HEK293 (cell line): ENCODE data around the gene SUOX.

Source experiments
- CTCF ChIA-PET: fragments of 350-600 bp; formaldehyde crosslinking; extraction: SDS; loops from one replicate; lab custom pipeline; 2021; ENCODE audit warnings: antibody characterized with exemption; lab: Yijun Ruan, JAX
- POLR2A ChIA-PET: fragments of 300-600 bp; formaldehyde crosslinking; extraction: SDS; loops from one replicate; lab custom pipeline; 2020; ENCODE audit warnings: antibody characterized with exemption, inconsistent platforms; lab: Yijun Ruan, JAX
- H3K27ac ChIP-seq: fragments of 200-500 bp; sonication (Bioruptor generic); 2 replicates; pipeline ENCODE4 v1.5.1; 2014; ENCODE audit warnings: low read depth, low read length, control low read depth, inconsistent platforms; ENCODE audit errors: extremely low read depth
- H3K36me3 ChIP-seq, 2 experiments: fragments of 200-500 bp in 1 of 2; sonication (Bioruptor generic) in 1 of 2; 1 replicate in 1 of 2; 2 replicates in 1 of 2; pipeline ENCODE4 v1.5.1; 2014 to 2017; ENCODE audit warnings: inconsistent platforms in 2 of 2, low read length in 2 of 2; ENCODE audit not compliant: control insufficient read depth in 2 of 2, insufficient read depth in 1 of 2
- H3K4me1 ChIP-seq: fragments of 200-500 bp; sonication (Bioruptor generic); 2 replicates; pipeline ENCODE4 v1.5.1; 2014; ENCODE audit warnings: mild to moderate bottlenecking, low read length, inconsistent platforms; ENCODE audit not compliant: control insufficient read depth, insufficient read depth
- H3K4me3 ChIP-seq: 2 replicates; pipeline ENCODE4 v1.5.1; 2011; ENCODE audit warnings: low read depth, mild to moderate bottlenecking, control low read depth, low read length, moderate library complexity
- H3K9me3 ChIP-seq: fragments of 200-500 bp; sonication (Bioruptor generic); 2 replicates; pipeline ENCODE4 v1.5.1; 2014; ENCODE audit warnings: low read depth, low read length, inconsistent platforms; ENCODE audit not compliant: control insufficient read depth, insufficient read depth
- GLIS2 ChIP-seq: fragments of 450-650 bp; formaldehyde crosslinking; IDR thresholded peaks from 2 replicates; pipeline ENCODE4 v1.5.1; 2016; ENCODE audit warnings: missing biosample characterization, missing genetic modification characterization
- HOXD13 ChIP-seq: sonication (generic); formaldehyde crosslinking; IDR thresholded peaks from 2 replicates; pipeline ENCODE4 v1.8.0; 2022; ENCODE audit warnings: missing genetic modification reagents, borderline replicate concordance
- KLF7 ChIP-seq: fragments of 450-650 bp; formaldehyde crosslinking; IDR thresholded peaks from 2 replicates; pipeline ENCODE4 v1.5.1; 2016; ENCODE audit warnings: missing biosample characterization, missing genetic modification characterization, borderline replicate concordance
- SCRT2 ChIP-seq: fragments of 450-650 bp; formaldehyde crosslinking; IDR thresholded peaks from 2 replicates; pipeline ENCODE4 v1.5.1; 2016; ENCODE audit warnings: missing biosample characterization, missing genetic modification characterization
- YY2 ChIP-seq: fragments of 450-650 bp; formaldehyde crosslinking; IDR thresholded peaks from 2 replicates; pipeline ENCODE4 v1.5.1; 2016; ENCODE audit warnings: missing biosample characterization, missing genetic modification characterization
- ZBTB20 ChIP-seq: fragments of 450-650 bp; formaldehyde crosslinking; IDR thresholded peaks from 2 replicates; pipeline ENCODE4 v1.5.1; 2016; ENCODE audit warnings: missing biosample characterization, missing genetic modification characterization
- ZBTB48 ChIP-seq: fragments of 450-650 bp; formaldehyde crosslinking; IDR thresholded peaks from 2 replicates; pipeline ENCODE4 v1.5.1; 2016; ENCODE audit warnings: missing biosample characterization, missing genetic modification characterization
- ZNF132 ChIP-seq: fragments of 450-650 bp; formaldehyde crosslinking; IDR thresholded peaks from 2 replicates; pipeline ENCODE4 v1.5.1; 2017; ENCODE audit warnings: missing biosample characterization, missing genetic modification characterization, borderline replicate concordance
- ZNF211 ChIP-seq: fragments of 450-650 bp; formaldehyde crosslinking; IDR thresholded peaks from 2 replicates; pipeline ENCODE4 v1.5.1; 2016; ENCODE audit warnings: low read depth, missing biosample characterization, missing genetic modification characterization
- ZNF239 ChIP-seq: fragments of 450-650 bp; formaldehyde crosslinking; IDR thresholded peaks from 2 replicates; pipeline ENCODE4 v1.5.1; 2016; ENCODE audit warnings: missing biosample characterization, missing genetic modification characterization
- ZNF248 ChIP-seq: fragments of 450-650 bp; formaldehyde crosslinking; IDR thresholded peaks from 2 replicates; pipeline ENCODE4 v1.5.1; 2017; ENCODE audit warnings: missing biosample characterization, missing genetic modification characterization
- ZNF302 ChIP-seq: fragments of 450-650 bp; formaldehyde crosslinking; IDR thresholded peaks from 2 replicates; pipeline ENCODE4 v1.5.1; 2016; ENCODE audit warnings: missing biosample characterization, missing genetic modification characterization, low read depth
- ZNF654 ChIP-seq: fragments of 450-650 bp; formaldehyde crosslinking; IDR thresholded peaks from 2 replicates; pipeline ENCODE4 v1.5.1; 2016; ENCODE audit warnings: low read depth, missing biosample characterization, missing genetic modification characterization
- ZNF677 ChIP-seq: fragments of 450-650 bp; IDR thresholded peaks from 2 replicates; pipeline ENCODE4 v1.5.0; 2018; ENCODE audit warnings: missing biosample characterization, mild to moderate bottlenecking, missing genetic modification characterization, moderate library complexity
- ZNF792 ChIP-seq: fragments of 450-650 bp; formaldehyde crosslinking; IDR thresholded peaks from 2 replicates; pipeline ENCODE4 v1.5.1; 2016; ENCODE audit warnings: missing biosample characterization, missing genetic modification characterization
- ZXDB ChIP-seq: fragments of 450-650 bp; formaldehyde crosslinking; IDR thresholded peaks from 2 replicates; pipeline ENCODE4 v1.5.1; 2016; ENCODE audit warnings: missing biosample characterization, missing genetic modification characterization
- TF ChIP-seq, protein P1 (sequence below): fragments of 450-650 bp; formaldehyde crosslinking; IDR thresholded peaks from 2 replicates; pipeline ENCODE4 v1.5.1; 2016; ENCODE audit warnings: missing biosample characterization, missing genetic modification characterization
- TF ChIP-seq, protein P2 (sequence below): fragments of 450-650 bp; formaldehyde crosslinking; conservative IDR thresholded peaks from 2 replicates; pipeline ENCODE4 v1.5.1; 2016; ENCODE audit warnings: low read depth, missing biosample characterization, missing genetic modification characterization
- TF ChIP-seq, protein P3 (sequence below): fragments of 450-650 bp; formaldehyde crosslinking; IDR thresholded peaks from 2 replicates; pipeline ENCODE4 v1.5.1; 2016; ENCODE audit warnings: missing biosample characterization, missing genetic modification characterization
- TF ChIP-seq, protein P4 (sequence below): fragments of 450-650 bp; formaldehyde crosslinking; IDR thresholded peaks from 2 replicates; pipeline ENCODE4 v1.5.1; 2016; ENCODE audit warnings: missing biosample characterization, missing genetic modification characterization, borderline replicate concordance
- TF ChIP-seq, protein P5 (sequence below): fragments of 450-650 bp; formaldehyde crosslinking; IDR thresholded peaks from 2 replicates; pipeline ENCODE4 v1.5.1; 2016; ENCODE audit warnings: missing biosample characterization, missing genetic modification characterization

Gene SUOX

DNA sequence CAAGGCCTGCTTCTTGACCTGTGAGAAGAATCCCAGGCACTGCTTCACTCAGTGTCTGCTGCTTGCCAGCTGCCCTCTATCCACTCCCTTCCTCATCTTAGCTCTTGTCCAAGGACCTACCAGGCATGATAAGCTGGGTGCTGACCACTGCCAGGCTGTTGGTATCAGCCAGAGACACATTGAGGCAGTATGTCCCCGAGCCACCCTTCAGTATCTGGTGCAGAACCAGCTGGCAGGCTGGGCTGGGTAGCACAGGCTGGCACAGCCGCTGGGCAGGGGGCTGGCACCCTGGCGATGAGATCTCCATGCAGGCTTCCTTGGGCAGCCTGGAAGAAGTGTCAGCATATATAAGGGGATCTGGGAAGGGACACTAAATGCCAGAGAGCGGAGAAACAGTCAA, 41.7 kb upstream of the SUOX start (continued):
- TF ChIP-seq, protein P1, sequence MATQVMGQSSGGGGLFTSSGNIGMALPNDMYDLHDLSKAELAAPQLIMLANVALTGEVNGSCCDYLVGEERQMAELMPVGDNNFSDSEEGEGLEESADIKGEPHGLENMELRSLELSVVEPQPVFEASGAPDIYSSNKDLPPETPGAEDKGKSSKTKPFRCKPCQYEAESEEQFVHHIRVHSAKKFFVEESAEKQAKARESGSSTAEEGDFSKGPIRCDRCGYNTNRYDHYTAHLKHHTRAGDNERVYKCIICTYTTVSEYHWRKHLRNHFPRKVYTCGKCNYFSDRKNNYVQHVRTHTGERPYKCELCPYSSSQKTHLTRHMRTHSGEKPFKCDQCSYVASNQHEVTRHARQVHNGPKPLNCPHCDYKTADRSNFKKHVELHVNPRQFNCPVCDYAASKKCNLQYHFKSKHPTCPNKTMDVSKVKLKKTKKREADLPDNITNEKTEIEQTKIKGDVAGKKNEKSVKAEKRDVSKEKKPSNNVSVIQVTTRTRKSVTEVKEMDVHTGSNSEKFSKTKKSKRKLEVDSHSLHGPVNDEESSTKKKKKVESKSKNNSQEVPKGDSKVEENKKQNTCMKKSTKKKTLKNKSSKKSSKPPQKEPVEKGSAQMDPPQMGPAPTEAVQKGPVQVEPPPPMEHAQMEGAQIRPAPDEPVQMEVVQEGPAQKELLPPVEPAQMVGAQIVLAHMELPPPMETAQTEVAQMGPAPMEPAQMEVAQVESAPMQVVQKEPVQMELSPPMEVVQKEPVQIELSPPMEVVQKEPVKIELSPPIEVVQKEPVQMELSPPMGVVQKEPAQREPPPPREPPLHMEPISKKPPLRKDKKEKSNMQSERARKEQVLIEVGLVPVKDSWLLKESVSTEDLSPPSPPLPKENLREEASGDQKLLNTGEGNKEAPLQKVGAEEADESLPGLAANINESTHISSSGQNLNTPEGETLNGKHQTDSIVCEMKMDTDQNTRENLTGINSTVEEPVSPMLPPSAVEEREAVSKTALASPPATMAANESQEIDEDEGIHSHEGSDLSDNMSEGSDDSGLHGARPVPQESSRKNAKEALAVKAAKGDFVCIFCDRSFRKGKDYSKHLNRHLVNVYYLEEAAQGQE (tag by site-specific recombination): no peak
- TF ChIP-seq, protein P2, sequence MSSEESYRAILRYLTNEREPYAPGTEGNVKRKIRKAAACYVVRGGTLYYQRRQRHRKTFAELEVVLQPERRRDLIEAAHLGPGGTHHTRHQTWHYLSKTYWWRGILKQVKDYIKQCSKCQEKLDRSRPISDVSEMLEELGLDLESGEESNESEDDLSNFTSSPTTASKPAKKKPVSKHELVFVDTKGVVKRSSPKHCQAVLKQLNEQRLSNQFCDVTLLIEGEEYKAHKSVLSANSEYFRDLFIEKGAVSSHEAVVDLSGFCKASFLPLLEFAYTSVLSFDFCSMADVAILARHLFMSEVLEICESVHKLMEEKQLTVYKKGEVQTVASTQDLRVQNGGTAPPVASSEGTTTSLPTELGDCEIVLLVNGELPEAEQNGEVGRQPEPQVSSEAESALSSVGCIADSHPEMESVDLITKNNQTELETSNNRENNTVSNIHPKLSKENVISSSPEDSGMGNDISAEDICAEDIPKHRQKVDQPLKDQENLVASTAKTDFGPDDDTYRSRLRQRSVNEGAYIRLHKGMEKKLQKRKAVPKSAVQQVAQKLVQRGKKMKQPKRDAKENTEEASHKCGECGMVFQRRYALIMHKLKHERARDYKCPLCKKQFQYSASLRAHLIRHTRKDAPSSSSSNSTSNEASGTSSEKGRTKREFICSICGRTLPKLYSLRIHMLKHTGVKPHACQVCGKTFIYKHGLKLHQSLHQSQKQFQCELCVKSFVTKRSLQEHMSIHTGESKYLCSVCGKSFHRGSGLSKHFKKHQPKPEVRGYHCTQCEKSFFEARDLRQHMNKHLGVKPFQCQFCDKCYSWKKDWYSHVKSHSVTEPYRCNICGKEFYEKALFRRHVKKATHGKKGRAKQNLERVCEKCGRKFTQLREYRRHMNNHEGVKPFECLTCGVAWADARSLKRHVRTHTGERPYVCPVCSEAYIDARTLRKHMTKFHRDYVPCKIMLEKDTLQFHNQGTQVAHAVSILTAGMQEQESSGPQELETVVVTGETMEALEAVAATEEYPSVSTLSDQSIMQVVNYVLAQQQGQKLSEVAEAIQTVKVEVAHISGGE: no peak

DNA sequence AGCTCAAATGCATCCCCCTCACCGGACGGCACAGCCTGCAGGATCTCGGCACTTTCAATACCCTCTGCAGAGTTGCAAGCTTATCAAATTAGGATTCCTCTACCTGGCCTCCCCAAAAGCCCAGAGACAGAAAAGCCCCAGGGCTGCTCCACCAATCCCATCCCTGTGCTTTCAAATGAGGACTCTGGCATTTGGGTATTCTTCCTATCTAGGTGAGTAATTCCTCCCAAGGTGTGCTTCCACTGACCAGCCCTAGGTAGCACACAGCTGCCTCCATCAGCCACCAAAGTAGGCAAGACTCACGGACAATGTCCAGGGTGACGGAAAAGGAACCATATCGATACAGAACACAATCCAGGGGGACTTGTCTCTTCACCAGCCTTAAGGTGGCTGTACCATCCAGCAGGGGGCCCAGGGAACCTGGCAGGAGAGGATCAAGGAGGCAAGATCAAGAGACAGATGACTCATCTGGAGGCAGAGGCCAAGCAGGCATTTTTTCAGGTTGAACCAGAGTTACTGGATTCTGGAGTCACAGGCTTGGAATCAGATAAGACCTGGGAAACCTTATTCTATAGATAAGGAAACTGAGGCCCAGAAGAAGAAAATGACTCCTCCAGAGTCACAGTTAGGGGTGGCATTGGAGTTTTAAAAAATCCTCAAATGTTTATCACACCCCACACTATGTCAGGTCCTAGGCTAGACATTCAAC, 41.1 kb upstream of the SUOX start:
- POLR2A ChIA-PET: interaction anchor here (5.7 kb wide), 1 partner anchor 18 kb away, joined by 22 read pairs; the partner anchor contains the start of gene RAB5B
- H3K27ac ChIP-seq: no peak overlapping the region
- H3K36me3 ChIP-seq: no peaks in the 10 kb centered on the region
- TF ChIP-seq ZNF654 (0 out of 2 replicates have a peak, but pooled peaks have one; percentile 9), ZNF302 (no peak), ZNF677 (no peak), ZNF248 (no peak), HOXD13 (CRISPR knock-in tag) (no peak), YY2 (tag by site-specific recombination) (no peak), ZNF132 (tag by site-specific recombination) (no peak), ZBTB20 (tag by site-specific recombination) (0 out of 2 replicates have a peak, but pooled peaks have one; percentile 25), SCRT2 (tag by site-specific recombination) (no peak), ZBTB48 (no peak), ZNF239 (tag by site-specific recombination) (no peak), GLIS2 (tag by site-specific recombination) (peak; percentile 65), ZNF211 (tag by site-specific recombination) (no peak), ZNF792 (tag by site-specific recombination) (no peak), ZXDB (tag by site-specific recombination) (no peak), KLF7 (tag by site-specific recombination) (no peak)
- TF ChIP-seq, protein P3, sequence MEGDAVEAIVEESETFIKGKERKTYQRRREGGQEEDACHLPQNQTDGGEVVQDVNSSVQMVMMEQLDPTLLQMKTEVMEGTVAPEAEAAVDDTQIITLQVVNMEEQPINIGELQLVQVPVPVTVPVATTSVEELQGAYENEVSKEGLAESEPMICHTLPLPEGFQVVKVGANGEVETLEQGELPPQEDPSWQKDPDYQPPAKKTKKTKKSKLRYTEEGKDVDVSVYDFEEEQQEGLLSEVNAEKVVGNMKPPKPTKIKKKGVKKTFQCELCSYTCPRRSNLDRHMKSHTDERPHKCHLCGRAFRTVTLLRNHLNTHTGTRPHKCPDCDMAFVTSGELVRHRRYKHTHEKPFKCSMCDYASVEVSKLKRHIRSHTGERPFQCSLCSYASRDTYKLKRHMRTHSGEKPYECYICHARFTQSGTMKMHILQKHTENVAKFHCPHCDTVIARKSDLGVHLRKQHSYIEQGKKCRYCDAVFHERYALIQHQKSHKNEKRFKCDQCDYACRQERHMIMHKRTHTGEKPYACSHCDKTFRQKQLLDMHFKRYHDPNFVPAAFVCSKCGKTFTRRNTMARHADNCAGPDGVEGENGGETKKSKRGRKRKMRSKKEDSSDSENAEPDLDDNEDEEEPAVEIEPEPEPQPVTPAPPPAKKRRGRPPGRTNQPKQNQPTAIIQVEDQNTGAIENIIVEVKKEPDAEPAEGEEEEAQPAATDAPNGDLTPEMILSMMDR (tag by site-specific recombination): peak; percentile 50
- TF ChIP-seq, protein P4, sequence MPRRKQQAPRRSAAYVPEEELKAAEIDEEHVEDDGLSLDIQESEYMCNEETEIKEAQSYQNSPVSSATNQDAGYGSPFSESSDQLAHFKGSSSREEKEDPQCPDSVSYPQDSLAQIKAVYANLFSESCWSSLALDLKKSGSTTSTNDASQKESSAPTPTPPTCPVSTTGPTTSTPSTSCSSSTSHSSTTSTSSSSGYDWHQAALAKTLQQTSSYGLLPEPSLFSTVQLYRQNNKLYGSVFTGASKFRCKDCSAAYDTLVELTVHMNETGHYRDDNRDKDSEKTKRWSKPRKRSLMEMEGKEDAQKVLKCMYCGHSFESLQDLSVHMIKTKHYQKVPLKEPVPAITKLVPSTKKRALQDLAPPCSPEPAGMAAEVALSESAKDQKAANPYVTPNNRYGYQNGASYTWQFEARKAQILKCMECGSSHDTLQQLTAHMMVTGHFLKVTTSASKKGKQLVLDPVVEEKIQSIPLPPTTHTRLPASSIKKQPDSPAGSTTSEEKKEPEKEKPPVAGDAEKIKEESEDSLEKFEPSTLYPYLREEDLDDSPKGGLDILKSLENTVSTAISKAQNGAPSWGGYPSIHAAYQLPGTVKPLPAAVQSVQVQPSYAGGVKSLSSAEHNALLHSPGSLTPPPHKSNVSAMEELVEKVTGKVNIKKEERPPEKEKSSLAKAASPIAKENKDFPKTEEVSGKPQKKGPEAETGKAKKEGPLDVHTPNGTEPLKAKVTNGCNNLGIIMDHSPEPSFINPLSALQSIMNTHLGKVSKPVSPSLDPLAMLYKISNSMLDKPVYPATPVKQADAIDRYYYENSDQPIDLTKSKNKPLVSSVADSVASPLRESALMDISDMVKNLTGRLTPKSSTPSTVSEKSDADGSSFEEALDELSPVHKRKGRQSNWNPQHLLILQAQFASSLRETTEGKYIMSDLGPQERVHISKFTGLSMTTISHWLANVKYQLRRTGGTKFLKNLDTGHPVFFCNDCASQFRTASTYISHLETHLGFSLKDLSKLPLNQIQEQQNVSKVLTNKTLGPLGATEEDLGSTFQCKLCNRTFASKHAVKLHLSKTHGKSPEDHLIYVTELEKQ (tag by site-specific recombination): no peak
- TF ChIP-seq, protein P5, sequence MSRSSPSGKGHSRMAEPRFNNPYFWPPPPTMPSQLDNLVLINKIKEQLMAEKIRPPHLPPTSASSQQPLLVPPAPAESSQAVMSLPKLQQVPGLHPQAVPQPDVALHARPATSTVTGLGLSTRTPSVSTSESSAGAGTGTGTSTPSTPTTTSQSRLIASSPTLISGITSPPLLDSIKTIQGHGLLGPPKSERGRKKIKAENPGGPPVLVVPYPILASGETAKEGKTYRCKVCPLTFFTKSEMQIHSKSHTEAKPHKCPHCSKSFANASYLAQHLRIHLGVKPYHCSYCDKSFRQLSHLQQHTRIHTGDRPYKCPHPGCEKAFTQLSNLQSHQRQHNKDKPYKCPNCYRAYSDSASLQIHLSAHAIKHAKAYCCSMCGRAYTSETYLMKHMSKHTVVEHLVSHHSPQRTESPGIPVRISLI (tag by site-specific recombination): peak; percentile 82

More for the DNA sequence above, 41.1 kb upstream of the SUOX start:
- Histone ChIP-seq H3K9me3 (no peaks in the 10 kb centered on the region), H3K4me1 (no peaks in the 10 kb centered on the region), H3K4me3 (no peak overlapping the region)
- CTCF ChIA-PET: interaction anchor here (0.5 to 4.5 kb wide), 11 partner anchors 13 to 206 kb away, joined by 3 to 21 read pairs (median 4); partner anchors contain the start of gene RAB5B
